Parathyroid adenoma (tissue), 2 donors: ENCODE measurements around the gene FAM25A.
"Not testable (repeated sequence)": the region's sequence is repeated elsewhere in the genome, so short reads cannot be mapped to it uniquely, and the experiment has no call there.

Experiments
- H2AFZ ChIP-seq: fragments of 300-600 bp; sonication (generic); one replicate; pipeline ENCODE4 v1.7.0; 2017; ENCODE audit warnings: antibody characterized with exemption, mild to moderate bottlenecking
- H3K27ac ChIP-seq: fragments of 300-600 bp; sonication (generic); one replicate; pipeline ENCODE4 v1.7.0; 2017
- H3K27me3 ChIP-seq: fragments of 300-600 bp; sonication (generic); one replicate; pipeline ENCODE4 v1.7.0; 2017; ENCODE audit warnings: low read length; ENCODE audit not compliant: control insufficient read depth, insufficient read depth
- H3K36me3 ChIP-seq: fragments of 300-600 bp; sonication (generic); one replicate; pipeline ENCODE4 v1.7.0; 2017; ENCODE audit warnings: low read length; ENCODE audit not compliant: control insufficient read depth, insufficient read depth
- H3K4me1 ChIP-seq: fragments of 300-600 bp; sonication (generic); one replicate; pipeline ENCODE4 v1.7.0; 2017; ENCODE audit warnings: control low read depth
- H3K4me2 ChIP-seq: fragments of 300-600 bp; sonication (generic); one replicate; pipeline ENCODE4 v1.7.0; 2017; ENCODE audit warnings: low read length
- H3K4me3 ChIP-seq: fragments of 300-600 bp; sonication (generic); one replicate; pipeline ENCODE4 v1.7.0; 2017; ENCODE audit warnings: low read depth, low read length
- H3K79me2 ChIP-seq: fragments of 300-600 bp; sonication (generic); one replicate; pipeline ENCODE4 v1.7.0; 2017; ENCODE audit warnings: control low read depth
- H3K9ac ChIP-seq: fragments of 300-600 bp; sonication (generic); one replicate; pipeline ENCODE4 v1.7.0; 2017; ENCODE audit warnings: mild to moderate bottlenecking
- H3K9me3 ChIP-seq: fragments of 300-600 bp; sonication (generic); one replicate; pipeline ENCODE4 v1.7.0; 2017; ENCODE audit warnings: low read length; ENCODE audit not compliant: control insufficient read depth
- TF ChIP-seq, protein P1 (sequence below): fragments of 300-600 bp; sonication (generic); IDR thresholded peaks from one replicate; pipeline ENCODE4 v1.7.0; 2017; ENCODE audit warnings: antibody characterized with exemption, mild to moderate bottlenecking
- donor health status: primary hyperparathyroidism.

FAM25A gene

DNA sequence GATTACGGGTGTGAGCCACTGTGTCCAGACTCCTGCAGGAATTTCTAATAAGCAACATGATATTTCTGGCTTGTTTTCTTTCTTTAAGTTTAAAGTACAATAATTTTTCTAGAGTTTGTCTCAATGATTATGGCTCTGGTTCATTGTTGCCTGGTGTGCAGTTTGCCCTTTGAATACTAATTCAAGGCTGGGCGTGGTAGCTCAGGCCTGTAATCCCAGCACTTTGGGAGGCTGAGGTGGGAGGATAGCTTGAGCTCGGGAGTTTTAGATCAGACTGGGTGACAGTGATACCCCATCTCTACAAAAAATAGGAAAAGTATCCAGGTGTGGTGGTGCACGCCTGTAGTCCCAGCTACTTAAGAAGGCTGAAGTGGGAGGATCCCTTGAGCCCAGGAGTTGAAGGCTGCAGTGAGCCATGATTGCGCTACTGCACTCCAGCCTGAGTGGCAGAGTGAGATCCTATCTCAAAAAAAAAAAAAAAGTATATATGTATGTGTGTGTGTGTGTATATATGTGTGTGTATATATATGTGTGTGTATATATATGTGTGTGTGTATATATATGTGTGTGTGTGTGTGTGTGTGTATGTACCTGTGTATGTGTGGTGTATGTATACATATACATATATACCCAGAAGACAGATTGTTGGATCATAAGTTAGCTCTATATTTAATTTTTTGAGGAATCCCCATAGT lies 43.6 kb upstream of the FAM25A start:
- Histone ChIP-seq H3K4me2 (no peak overlapping the region), H3K4me1 (peaks cover 4% of the 10 kb centered on the region), H3K27ac (no peak overlapping the region)

DNA sequence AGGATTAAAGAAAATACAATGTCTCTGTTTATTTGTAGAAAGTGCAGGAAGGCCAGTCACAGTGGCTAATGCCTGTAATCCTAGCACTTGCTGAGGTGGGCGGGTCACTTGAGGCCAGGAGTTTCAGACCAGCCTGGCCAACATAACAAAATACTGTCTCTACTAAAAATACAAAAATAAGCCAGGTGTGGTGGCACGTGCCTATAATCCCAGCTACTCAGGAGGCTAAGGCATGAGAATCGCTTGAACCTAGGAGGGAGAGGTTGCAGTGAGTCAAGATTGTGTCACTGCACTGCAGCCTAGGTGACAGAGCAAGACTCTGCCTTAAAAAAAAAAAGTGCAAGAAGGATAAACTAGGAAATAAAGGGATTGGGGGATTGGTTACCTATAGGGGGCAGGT lies 41.6 kb upstream of the FAM25A start:
- H3K9ac ChIP-seq, H3K9me3 ChIP-seq, H3K4me2 ChIP-seq, H3K27me3 ChIP-seq, H3K79me2 ChIP-seq, H3K4me3 ChIP-seq, H3K27ac ChIP-seq, H3K4me1 ChIP-seq, H2AFZ ChIP-seq, H3K36me3 ChIP-seq: not testable (repeated sequence)

More for the DNA sequence above, 43.6 kb upstream of the FAM25A start:
- no peaks in the 10 kb centered on the region for H3K36me3 ChIP-seq
- no peak overlapping the region for H3K4me3 ChIP-seq
- TF ChIP-seq, protein P1, sequence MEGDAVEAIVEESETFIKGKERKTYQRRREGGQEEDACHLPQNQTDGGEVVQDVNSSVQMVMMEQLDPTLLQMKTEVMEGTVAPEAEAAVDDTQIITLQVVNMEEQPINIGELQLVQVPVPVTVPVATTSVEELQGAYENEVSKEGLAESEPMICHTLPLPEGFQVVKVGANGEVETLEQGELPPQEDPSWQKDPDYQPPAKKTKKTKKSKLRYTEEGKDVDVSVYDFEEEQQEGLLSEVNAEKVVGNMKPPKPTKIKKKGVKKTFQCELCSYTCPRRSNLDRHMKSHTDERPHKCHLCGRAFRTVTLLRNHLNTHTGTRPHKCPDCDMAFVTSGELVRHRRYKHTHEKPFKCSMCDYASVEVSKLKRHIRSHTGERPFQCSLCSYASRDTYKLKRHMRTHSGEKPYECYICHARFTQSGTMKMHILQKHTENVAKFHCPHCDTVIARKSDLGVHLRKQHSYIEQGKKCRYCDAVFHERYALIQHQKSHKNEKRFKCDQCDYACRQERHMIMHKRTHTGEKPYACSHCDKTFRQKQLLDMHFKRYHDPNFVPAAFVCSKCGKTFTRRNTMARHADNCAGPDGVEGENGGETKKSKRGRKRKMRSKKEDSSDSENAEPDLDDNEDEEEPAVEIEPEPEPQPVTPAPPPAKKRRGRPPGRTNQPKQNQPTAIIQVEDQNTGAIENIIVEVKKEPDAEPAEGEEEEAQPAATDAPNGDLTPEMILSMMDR: no peak
- no peaks in the 10 kb centered on the region for H3K9me3 ChIP-seq
- H3K79me2 ChIP-seq: no peaks in the 10 kb centered on the region
- no peak overlapping the region for H3K9ac ChIP-seq
- no peak overlapping the region for H2AFZ ChIP-seq
- H3K27me3 ChIP-seq: no peaks in the 10 kb centered on the region

DNA sequence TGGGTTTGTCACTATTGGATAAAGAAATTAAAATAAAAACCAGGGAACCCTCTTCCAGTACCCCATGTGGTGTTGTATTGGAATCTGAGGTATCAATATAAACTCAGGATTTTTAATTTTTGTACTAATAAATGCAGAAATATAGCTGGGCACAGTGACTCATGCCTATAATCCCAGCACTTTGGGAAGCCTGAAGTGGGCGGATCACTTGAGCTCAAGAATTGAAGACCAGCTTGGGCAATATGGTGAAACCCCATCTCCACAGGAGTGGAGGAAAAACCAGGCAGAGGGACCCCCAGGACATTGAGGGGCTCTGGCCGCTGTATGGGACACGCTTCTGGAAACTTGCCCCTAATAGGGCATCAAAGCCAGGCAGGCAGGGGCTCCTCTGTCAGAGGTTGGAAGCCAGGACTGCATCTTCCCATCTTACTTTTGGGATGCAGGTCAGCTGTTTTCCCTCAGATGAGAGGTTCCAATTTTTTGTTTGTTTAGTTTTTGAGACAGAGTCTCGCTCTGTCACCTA lies 40.7 kb upstream of the FAM25A start:
- Histone ChIP-seq H3K9ac (no peak overlapping the region), H3K9me3 (no peaks in the 10 kb centered on the region), H3K4me3 (no peak overlapping the region), H2AFZ (no peak overlapping the region), H3K36me3 (no peaks in the 10 kb centered on the region), H3K27ac (no peak overlapping the region), H3K4me1 (no peaks in the 10 kb centered on the region), H3K27me3 (no peaks in the 10 kb centered on the region), H3K4me2 (no peak overlapping the region), H3K79me2 (no peaks in the 10 kb centered on the region)
- TF ChIP-seq, protein P1: no peak

DNA sequence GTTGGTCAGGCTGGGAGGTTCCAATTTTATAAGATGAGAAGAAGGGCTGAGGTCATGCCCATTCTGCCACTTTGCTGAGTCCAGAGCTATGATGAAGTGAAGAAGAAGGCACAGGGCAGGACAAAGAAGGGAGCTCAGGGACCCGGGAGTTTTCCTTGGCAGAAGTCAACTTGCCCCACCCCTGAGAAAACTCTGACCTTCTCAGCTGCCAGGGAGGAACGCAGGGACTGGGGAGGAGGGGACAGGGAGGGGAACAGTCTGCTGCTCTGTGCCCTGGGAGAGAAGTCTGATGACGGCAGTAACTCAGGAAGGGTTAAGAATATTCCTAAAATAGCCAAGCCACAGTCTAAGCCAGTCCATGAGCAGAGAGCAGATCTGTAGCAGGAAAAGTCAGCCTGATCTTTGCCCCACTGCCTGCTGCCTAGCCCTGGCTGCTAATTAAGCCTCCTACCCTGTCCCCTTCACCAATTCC lies 40.1 kb upstream of the FAM25A start:
- Histone ChIP-seq H3K9ac (no peak overlapping the region), H3K9me3 (no peaks in the 10 kb centered on the region), H3K4me2 (no peak overlapping the region), H3K4me3 (no peak overlapping the region), H3K27ac (no peak overlapping the region), H2AFZ (no peak overlapping the region), H3K36me3 (no peaks in the 10 kb centered on the region), H3K79me2 (no peaks in the 10 kb centered on the region), H3K27me3 (no peaks in the 10 kb centered on the region), H3K4me1 (no peaks in the 10 kb centered on the region)
- TF ChIP-seq, protein P1: no peak

DNA sequence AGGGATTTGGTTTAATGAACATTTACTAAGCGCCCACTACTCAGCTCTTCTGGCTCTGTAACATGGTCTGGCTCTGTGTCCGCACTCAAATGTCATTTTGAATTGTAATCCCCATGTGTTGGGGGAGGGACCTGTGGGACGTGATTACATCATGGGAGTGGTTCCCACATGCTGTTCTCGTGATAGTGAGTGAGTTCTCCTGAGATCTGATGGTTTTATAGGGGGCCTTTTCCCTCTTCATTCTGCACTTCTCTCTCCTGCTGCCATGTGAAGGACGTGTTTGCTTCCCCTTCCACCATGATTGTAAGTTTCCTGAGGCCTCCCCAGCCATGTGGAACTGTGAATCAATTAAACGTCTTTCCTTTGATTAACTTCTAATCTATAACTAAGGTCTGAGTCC lies 39.1 kb upstream of the FAM25A start:
- H3K9me3 ChIP-seq, H3K36me3 ChIP-seq, H3K9ac ChIP-seq, H2AFZ ChIP-seq, H3K79me2 ChIP-seq, H3K27me3 ChIP-seq, H3K4me1 ChIP-seq, H3K4me2 ChIP-seq, H3K27ac ChIP-seq, H3K4me3 ChIP-seq: not testable (repeated sequence)
